Thoracic aorta (tissue), 2 donors: ENCODE data around the gene KIF27. TPM values are rescaled to one million over a fixed set of nuclear protein-coding genes. Genes with fewer than 3 reads are reported as not detected.
A peak's percentile ranks its signal among the peaks of the same experiment; 100 is the strongest.
"Not testable (repeated sequence)": the region's sequence is repeated elsewhere in the genome, so short reads cannot be mapped to it uniquely, and the experiment has no call there.

ENCODE experiments used
- ATAC-seq: fragments of 150-250 bp; one replicate; pipeline ENCODE4 v1.8.0; 2017; ENCODE audit warnings: low read depth; ENCODE audit not compliant: insufficient number of reproducible peaks, low FRiP score
- DNase-seq: peaks from one replicate; pipeline ENCODE4 v3.0.0-alpha.2; 2020; ENCODE audit warnings: low spot score
- H3K27ac ChIP-seq, 2 donors: fragments of 200-600 bp; sonication (generic); 1 replicate in 1 of 2; 2 replicates in 1 of 2; pipeline ENCODE4 v1.5.1; 2016; ENCODE audit warnings: mild to moderate bottlenecking in 2 of 2, moderate library complexity in 2 of 2
- H3K27me3 ChIP-seq: fragments of 200-600 bp; sonication (generic); replicated peaks from 2 replicates; pipeline ENCODE4 v1.6.0; 2016; ENCODE audit warnings: mild to moderate bottlenecking; ENCODE audit not compliant: insufficient read depth
- H3K36me3 ChIP-seq: fragments of 200-600 bp; sonication (generic); one replicate; pipeline ENCODE4 v1.5.1; 2016
- H3K4me1 ChIP-seq, 2 donors: fragments of 200-600 bp; sonication (generic); 1 replicate in 1 of 2; 2 replicates in 1 of 2; pipeline versions ENCODE4 v1.5.1 to v1.6.0; 2016; ENCODE audit warnings: low read depth in 2 of 2, mild to moderate bottlenecking in 1 of 2; ENCODE audit not compliant: control insufficient read depth in 1 of 2
- H3K4me3 ChIP-seq: fragments of 200-600 bp; sonication (generic); 2 replicates; pipeline ENCODE4 v1.5.1; 2016; ENCODE audit warnings: mild to moderate bottlenecking
- H3K9me3 ChIP-seq: fragments of 200-600 bp; sonication (generic); 2 replicates; pipeline ENCODE4 v1.5.1; 2016
- total RNA-seq, 2 donors: library from RNA; depleted of rRNA; stranded (reverse); fragments of >200 nt; gene quantifications; one replicate each; pipeline versions ENCODE4 v1.1.0 to v1.2.3, GENCODE V29; 2016
- TF ChIP-seq, protein P1 (sequence below): fragments of 200-600 bp; sonication (generic); IDR thresholded peaks from one replicate; pipeline ENCODE4 v1.5.1; 2019; ENCODE audit warnings: antibody characterized with exemption

Gene KIF27
- total RNA-seq, 2 donors from 2014 or later = 2.3 to 4.3 TPM

DNA sequence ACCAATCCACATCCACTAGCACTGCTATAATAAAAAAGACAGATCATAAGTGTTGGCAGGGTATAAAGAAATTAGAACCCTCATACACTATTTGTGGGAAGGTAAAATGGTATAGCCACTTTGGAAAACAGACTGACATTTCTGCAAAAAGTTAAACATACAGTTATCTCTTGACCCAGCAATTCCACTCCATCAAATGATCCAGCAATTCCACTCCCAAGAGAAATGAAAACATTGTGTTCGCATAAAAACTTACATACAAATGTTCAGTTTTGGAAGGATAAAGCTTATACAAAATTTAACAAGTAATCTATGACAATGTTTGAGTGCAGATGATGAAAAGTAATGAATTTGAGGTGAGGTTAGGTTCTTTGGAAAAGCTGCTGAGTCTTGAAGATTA, 2.1 kb downstream of the KIF27 start:
- TF ChIP-seq, protein P1, sequence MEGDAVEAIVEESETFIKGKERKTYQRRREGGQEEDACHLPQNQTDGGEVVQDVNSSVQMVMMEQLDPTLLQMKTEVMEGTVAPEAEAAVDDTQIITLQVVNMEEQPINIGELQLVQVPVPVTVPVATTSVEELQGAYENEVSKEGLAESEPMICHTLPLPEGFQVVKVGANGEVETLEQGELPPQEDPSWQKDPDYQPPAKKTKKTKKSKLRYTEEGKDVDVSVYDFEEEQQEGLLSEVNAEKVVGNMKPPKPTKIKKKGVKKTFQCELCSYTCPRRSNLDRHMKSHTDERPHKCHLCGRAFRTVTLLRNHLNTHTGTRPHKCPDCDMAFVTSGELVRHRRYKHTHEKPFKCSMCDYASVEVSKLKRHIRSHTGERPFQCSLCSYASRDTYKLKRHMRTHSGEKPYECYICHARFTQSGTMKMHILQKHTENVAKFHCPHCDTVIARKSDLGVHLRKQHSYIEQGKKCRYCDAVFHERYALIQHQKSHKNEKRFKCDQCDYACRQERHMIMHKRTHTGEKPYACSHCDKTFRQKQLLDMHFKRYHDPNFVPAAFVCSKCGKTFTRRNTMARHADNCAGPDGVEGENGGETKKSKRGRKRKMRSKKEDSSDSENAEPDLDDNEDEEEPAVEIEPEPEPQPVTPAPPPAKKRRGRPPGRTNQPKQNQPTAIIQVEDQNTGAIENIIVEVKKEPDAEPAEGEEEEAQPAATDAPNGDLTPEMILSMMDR = no peak
- no peak overlapping the region for H3K27ac ChIP-seq
- no peaks in the 10 kb centered on the region for H3K27me3 ChIP-seq
- peaks cover 0 to 8% of the 10 kb centered on the region in 2 donors for H3K4me1 ChIP-seq
- H3K4me3 ChIP-seq = no peak overlapping the region
- ATAC-seq (no peak), DNase-seq (no peak)
- H3K9me3 ChIP-seq = no peaks in the 10 kb centered on the region
- H3K36me3 ChIP-seq = no peaks in the 10 kb centered on the region

DNA sequence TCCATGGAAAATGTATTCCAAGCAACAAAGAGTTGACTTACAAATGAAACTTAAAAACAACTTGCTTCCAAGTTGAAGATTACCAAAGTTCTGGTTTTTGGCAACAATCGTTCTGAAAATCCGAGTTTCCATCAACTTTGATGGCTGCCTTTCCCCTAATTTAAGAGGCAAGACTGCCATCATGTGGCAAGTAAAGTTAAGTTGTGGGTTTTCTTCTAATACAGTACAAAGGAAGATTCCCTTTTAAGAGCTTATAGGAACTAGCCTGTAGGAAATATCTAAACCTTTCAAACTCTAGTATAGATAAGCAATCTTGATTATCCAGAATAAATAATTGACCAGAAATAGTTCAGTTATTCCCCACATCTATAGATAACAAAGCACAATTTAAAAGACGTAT, 9.0 kb downstream of the KIF27 start:
- not testable (repeated sequence) for H3K4me3 ChIP-seq, DNase-seq, H3K9me3 ChIP-seq, H3K27me3 ChIP-seq, H3K36me3 ChIP-seq, H3K27ac ChIP-seq, ATAC-seq, H3K4me1 ChIP-seq
- TF ChIP-seq, protein P1 = peak; percentile 22

DNA sequence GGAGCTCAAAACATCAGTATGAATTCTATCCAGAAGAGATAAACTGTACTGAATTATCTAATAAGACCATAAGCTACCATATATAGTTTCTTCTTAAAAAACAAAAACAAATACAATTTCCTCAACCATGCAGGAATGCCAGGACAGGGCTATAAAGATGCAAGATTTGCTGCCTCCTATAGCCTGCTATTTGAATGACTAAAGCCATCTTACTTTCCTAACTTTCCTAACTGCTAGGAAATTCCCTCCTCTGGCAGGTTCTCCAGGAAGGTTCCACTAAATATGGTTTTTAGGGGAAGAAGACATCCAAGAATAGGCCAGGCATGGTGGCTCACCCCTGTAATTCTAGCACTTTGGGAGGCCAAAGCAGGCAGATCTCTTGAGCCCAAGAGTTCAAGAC, 15.1 kb downstream of the KIF27 start:
- Histone ChIP-seq H3K27ac (no peak overlapping the region), H3K4me1 (no peaks in the 10 kb centered on the region), H3K36me3 (no peaks in the 10 kb centered on the region), H3K4me3 (no peak overlapping the region), H3K27me3 (no peaks in the 10 kb centered on the region), H3K9me3 (no peaks in the 10 kb centered on the region)
- no peak for ATAC-seq
- TF ChIP-seq, protein P1 = no peak
- no peak for DNase-seq

DNA sequence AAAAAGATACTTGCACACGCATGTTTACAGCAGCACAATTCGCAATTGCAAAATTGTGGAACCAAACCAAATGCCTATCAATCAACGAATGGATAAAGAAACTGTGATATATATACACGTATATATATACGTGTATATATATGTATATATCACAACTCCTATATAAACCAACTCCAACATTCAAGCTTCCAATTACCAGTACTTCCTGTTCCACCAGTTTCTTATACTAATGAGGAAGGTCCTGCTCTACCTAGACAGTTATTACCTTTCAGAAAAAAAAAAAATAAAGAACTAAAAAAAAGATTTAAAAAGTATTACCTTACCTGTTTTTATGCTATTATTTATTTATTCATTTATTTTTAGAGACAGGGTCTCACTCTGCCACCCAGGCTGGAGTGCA, 20.6 kb downstream of the KIF27 start:
- ATAC-seq, H3K9me3 ChIP-seq, H3K4me1 ChIP-seq, H3K4me3 ChIP-seq, H3K36me3 ChIP-seq, H3K27ac ChIP-seq, H3K27me3 ChIP-seq, DNase-seq: not testable (repeated sequence)

DNA sequence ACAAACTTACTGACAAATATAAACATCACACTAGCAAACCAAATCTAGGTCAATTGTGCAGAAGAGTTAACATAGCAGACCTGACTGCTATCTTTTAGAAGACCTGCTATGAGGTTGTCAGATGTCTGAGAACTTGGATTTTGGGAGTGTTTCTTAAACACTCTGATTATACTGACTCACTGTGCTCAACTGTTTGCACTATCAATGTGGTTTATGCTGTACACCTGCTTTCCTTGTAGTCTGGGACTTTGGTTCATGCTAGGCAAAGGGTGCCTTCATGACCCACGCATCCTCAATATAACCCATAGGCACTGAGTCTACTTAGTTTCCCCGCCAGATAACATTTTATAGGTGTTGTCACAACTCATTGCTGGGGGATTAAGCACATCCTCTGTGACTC, 26.9 kb downstream of the KIF27 start:
- not testable (repeated sequence) for H3K27ac ChIP-seq, H3K9me3 ChIP-seq, ATAC-seq

DNA sequence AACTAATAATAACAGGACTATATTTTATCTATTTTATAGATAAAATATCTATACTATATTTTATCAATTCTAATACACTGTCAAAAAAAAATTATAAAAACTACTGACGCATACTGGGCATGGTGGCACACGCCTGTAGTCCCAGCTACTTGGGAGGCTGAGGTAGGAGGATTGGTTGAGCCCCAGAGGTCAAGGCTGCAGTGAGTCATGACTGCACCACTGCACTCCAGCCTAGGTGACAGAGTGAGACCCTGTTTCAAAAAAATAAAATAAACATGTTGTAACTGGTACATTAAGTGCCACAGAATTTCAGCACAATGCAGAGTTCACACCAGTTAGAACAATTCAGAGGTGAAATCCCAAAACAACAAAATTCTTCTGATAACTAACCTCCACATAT, 34.7 kb downstream of the KIF27 start:
- not testable (repeated sequence) for H3K4me1 ChIP-seq, DNase-seq, H3K27ac ChIP-seq, H3K27me3 ChIP-seq, H3K9me3 ChIP-seq, H3K4me3 ChIP-seq, H3K36me3 ChIP-seq, ATAC-seq

More for the DNA sequence above, 26.9 kb downstream of the KIF27 start:
- not testable (repeated sequence) for DNase-seq, H3K4me3 ChIP-seq, H3K4me1 ChIP-seq, H3K27me3 ChIP-seq, H3K36me3 ChIP-seq

DNA sequence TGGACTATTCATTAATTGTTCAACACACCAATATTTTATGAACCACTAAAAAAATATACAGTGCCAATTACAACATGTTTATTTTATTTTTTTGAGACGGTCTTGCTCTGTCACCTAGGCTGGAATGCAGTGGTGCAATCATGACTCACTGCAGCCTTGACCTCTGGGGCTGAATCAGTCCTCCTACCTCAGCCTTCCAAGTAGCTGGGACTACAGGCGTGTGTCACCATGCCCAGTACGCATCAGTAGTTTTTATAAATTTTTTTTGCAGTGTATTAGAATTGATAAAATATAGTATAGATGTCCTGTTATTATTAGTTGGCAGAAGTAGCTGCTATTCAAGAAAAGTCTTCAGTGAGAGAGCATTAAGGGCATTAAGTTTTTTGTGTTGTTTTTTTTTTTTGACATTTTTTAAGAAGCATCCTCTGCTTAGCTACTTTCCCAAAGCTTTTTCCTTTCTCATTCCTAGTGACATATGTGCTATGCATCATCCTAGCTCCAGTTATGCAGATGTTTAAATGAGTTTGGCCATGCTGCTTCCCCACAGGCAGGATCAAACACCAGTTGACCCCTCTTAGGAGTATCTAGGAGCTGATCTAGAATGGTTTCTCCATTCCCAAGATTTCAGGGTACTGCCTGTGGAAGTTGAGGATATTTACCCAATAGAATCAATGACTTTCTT, 35.5 kb downstream of the KIF27 start:
- not testable (repeated sequence) for ATAC-seq, H3K9me3 ChIP-seq, H3K4me3 ChIP-seq, DNase-seq, H3K27ac ChIP-seq, H3K36me3 ChIP-seq, H3K27me3 ChIP-seq, H3K4me1 ChIP-seq

DNA sequence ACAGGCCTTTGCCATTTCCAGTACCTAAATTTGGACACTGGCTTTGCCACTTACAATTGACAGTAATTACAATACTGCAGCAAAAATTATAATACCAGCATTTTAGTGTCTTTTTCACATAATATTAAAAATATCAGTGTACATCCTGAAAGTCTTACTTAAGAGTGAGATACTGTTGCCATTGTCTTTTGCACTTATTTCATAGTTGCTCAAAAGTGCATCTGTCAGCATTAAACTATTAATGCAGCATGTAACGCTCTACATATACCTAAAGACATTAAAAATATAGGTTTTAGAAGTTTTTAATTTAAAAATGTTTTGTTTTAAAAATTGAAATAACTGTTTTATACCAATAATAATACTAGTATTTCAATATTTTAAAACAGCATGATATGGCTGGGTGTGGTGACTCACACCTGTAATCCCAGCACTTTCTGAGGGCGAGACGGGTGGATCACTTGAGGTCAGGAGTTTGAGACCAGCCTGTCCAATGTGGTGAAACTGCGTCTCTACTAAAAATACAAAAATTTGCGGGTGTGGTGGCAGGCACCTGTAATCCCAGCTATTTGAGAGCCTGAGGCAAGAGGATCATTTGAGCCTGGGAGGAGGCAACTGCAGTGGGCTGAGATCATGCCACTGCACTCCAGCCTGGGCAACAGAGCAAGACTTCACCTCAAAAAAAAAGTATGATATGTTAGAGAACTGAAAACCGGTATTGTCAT, 39.4 kb downstream of the KIF27 start:
- not testable (repeated sequence) for H3K27ac ChIP-seq, H3K36me3 ChIP-seq, DNase-seq, H3K9me3 ChIP-seq, ATAC-seq, H3K27me3 ChIP-seq, H3K4me3 ChIP-seq, H3K4me1 ChIP-seq

DNA sequence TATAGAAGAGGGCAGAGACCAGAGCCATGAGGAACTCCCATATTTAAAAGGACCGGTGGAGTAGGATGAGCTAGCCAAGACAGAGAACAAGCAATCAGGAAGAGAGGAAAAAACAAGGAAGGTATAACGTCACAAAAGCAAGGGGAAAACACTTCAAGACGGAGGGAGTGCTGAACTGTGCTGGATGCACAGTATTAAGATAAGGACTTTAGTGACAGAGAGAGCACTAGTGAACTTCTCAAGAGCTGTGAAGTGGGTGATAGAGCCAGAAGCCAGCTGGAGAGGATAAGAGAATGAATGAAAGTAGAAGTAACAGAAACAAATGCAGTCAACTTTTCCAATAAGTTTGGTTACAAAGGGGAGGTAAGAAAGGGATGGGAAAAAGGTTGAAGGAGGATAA, 45.7 kb downstream of the KIF27 start:
- not testable (repeated sequence) for H3K9me3 ChIP-seq, DNase-seq, H3K4me3 ChIP-seq, H3K27ac ChIP-seq, H3K36me3 ChIP-seq, H3K27me3 ChIP-seq, ATAC-seq, H3K4me1 ChIP-seq

DNA sequence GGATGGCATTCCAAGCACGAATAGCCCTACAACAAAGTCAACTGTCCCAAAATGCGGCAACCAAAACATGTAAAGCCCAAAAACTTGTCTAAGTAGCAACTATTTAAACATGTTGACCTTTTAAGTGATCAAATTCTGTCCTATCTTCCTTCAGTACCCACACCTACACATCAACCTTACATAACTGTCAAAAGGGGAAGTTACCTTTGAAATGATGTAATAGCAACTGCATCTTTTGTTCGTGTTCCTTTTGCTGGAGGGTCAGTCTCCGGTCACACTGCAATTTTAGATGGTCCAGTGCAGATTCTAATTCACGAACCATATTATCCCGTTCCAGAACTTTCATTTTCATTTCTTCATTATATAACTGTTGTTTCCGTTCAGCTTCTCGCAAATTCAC, 71.3 kb downstream of the KIF27 start:
- H3K27me3 ChIP-seq, DNase-seq, H3K4me1 ChIP-seq, H3K27ac ChIP-seq, H3K36me3 ChIP-seq, ATAC-seq, H3K9me3 ChIP-seq, H3K4me3 ChIP-seq: not testable (repeated sequence)
